Stimulated activated CD8-positive, alpha-beta memory T cell treated with anti-CD3 and anti-CD28 coated beads, Interleukin-4, amount 100 ng/mL, for 48 hours (primary cell): ENCODE data around the gene SH3BGRL3.
A peak's percentile ranks its signal among the peaks of the same experiment; 100 is the strongest.
"Not testable (repeated sequence)": the region's sequence is repeated elsewhere in the genome, so short reads cannot be mapped to it uniquely, and the experiment has no call there.

Source experiments
- DNase-seq: peaks from one replicate; pipeline ENCODE4 v3.0.0-alpha.2; 2020

SH3BGRL3 gene

DNA sequence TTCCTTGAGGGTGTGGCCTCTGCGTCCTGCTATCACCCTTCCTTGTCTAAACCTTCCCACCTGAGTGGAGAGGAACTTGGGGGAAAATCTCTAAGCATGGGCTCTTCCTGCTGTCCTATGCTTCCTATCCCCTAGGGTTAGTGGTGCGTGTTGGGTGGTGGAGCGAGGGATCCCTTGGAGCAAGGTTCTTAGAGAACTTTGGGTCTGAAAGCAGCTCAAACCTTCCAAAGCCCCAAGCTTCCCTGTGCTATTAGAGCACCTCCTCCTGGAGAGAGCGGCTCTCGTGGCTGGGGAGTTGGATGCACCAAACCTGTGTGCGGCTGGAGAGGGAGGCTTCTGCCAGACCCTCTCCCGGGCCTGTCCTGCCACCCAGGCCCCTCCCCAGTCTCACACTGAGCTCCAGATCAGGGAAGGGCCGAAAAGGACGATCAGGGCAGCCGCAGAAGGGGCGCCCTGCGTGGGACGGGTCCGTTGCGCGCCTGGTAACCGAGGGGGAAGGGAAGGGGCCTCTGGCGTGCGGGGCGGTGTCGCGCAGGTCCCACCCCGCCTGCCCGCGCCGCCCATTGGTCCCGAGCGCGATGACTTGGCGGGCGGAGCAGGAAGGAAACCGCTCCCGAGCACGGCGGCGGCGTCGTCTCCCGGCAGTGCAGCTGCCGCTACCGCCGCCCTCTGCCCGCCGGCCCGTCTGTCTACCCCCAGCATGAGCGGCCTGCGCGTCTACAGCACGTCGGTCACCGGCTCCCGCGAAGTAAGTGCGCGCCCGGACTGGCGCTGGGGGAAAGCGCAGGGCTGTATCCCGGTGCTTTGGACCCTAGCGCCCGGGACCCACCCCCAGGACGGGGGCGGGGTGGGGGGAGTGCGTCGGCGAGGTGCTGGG is at the start of gene SH3BGRL3:
Gene SH3BGRL3, plus strand, starts transcription at position 631 of the 877 bp plus-strand sequence. Its CDS starts 70 bp downstream, at position 701.
- peak; percentile 88 for DNase-seq

DNA sequence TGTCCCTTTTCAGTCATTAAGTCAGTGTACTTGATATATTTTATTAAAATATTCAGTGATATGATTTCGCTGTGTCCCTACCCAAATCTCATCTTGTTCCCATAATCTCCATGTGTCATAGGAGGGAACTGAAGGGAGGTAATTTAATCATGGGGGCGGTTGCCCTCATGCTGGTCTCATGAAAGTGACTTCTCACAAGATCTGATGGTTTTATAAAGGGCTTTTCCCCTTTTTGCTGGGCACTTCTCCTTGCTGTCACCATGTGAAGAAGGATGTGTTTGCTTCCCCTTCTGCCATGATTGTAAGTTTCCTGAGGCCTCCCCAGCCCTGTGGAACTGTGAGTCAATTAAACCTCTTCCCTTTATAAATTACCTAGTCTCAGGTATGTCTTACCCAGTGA is 49.2 kb upstream of the SH3BGRL3 start:
- not testable (repeated sequence) for DNase-seq

DNA sequence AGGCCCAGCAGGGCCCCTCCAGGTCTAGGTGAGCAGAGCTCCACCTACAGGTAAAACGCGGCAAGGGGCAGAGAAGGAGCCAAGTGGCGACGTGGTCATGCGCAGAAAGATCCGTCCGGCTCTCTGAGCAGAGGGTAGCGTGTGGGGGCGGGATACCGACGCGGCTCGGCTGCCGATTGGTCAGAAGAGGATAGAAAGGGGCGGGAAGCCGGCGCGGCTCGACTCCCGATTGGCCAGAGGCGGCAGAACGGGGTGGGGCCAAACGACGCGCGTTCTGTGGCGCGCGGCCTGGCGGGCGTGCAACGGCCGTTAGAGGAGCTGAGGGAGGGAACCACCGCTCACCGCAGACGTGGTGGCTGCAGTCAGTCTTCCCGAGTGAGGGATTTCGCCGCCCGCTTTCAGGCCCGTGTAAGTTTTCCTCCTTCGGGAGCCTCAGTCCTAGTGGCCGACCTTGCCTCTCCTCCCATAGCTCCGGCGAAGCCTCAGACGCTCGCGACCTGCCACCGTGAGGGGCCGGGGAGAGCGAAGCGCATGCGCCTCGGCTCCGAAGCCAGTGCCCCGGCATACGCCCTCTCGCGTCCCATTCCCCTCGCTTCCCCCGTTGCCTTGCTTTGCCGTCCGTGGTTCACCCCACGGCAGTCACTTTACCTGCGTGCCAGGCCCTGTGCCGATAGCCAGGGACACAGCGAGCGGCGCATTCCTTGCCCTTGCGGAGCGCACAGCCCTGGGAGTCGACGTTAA is 45.8 kb upstream of the SH3BGRL3 start, which contains the start of gene CEP85:
Gene CEP85, plus strand, starts transcription at position 298 of the 741 bp plus-strand sequence. CDS start 5,584 bp downstream, outside the sequence.
- DNase-seq, result peak; percentile 99

DNA sequence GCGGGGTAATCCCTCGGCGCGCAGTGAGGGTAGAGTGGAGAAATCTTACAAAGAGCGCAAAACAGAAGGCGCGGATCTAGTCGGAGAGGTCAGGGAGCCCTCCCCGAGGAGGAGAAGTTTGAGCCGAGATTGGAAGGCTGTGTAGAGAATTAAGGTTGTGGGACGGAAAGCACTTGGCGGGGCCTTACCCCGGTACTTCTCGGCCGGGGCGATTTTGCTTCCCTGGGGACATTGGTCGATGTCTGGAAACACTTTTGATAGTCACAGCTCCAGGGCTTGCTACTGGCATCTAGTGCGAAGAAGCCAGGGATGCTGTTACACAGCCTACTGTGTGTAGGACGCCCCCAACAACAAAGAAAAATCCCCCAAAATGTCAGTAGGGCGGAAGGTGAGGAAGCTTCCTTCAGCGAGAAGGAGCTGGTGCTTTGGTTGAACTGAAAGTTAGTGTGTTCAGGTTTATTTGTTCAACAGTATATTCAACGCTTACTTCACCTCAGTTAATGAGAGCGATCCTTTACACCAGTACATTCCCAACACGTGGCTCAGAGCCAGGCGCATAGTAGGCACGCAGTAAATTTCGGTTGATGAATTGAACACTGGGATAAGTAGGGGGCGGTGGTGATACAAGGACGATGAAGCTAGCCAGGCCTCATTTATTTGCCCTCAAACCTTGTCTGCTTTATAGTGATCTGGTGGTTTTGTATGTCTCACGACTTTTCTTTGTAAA is 45.1 kb upstream of the SH3BGRL3 start:
- peak; percentile 31 for DNase-seq

DNA sequence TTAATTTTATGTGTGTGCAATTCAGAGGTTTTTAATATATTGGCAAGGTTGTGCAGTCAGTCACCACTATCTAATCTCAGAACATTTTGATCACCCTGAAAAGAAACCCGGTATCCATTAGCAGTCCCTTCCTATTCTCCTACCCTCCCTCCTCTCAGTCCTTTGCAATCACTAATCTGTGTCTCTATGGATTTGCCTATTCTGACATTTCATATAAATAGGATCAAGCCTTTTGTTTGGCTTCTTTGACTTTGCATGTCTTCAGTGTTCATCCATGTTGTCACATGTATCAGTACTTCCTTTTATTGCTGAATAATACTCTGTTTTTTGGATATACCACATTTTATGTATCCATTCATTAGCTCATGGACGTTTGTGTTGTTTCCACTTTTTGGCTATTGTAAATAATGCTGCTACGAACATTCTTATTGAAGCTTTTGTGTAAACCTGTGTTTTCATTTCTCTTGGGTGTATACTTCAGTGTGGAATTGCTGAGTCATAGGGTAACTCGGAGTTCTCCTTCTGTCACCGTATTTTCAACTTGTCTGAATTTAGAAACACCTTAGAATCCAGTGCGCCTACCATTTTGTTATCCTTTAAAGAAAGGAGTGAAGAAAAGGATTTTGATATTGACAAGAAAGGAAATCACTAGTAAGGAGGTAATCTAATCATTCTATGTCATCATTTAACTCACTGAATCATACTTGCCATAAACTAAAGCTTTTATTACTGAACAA is 42.5 kb upstream of the SH3BGRL3 start:
- no peak for DNase-seq

DNA sequence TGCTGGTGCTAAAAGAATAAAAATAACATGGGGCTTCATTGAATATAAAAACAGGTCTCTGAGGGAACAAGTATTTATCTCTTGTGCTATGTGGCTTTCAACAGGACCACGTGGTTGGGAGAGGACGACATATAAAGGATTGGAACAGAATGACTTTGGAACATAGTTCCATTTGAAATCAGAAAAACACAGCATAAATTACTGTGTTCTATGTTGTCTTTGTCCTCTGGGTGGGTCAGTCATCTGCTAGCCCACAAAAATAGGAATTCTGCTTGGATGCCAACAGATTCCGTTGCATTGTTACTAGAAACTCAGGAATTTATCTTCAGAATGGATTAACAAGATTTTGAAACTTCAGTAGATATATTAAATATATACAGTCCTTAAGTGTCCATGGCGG is 40.0 kb upstream of the SH3BGRL3 start:
- DNase-seq, result no peak

DNA sequence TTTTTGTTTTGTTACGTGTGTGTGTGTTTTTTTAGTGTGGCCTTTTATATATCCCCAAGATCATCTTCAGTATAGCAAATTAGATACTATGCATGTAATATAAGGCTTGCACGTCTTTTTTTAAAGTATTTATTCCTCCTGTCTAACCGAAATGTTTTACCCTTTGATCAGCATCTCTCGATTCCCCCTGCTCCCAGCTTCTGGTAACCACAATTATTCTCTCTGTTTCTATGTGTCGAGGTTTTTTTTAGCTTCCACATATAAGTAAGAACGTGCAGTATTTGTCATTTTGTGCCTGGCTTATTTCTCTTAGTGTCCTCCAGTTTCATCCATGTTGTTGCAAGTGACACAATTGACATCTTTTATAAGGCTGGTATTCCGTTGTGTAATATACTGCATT is 27.2 kb upstream of the SH3BGRL3 start:
- no peak for DNase-seq

- DNase-seq, result no peak
Observed at GRCh38 chr1:26254404-26254803, 25.5 kb upstream of the SH3BGRL3 start.

DNA sequence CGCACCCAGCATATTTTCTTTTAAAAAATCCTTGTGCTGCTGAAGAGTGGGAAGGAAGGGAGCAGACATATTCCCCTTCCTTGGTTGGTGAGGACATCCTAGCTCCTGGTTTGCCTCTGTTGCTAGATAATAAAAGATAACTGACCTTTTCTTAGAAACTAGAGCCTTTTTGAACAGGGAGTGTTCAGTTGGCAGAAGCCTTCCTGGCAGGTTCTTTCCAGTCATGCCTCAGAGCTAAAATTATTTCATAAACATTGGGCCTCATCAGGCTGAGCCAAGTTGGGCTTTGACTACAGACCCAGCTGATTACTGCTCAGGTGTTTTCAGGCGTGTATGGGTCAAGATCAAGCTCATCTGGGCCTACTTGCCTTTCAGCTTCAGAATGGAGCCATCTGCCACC is 22.7 kb upstream of the SH3BGRL3 start:
- no peak for DNase-seq

DNA sequence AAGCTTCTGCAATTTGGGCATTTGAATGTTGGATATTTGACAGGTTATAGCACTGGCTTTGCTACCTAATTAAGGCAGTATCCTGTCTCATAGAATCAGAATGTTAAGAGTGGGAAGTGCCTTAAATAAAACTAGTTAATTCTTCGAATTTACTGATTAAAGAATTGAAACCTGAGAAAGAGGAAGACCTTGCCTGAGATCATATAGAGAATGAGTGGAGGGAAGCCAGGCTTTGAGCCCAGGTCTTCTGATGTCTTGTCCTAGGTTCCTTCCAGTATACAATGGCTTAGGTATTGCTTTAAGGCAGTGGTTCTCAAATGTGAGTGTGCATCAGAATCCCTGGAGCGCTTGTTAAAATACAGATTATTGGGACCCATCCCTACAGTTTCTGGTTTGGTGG is 20.9 kb upstream of the SH3BGRL3 start:
- DNase-seq, result no peak

DNA sequence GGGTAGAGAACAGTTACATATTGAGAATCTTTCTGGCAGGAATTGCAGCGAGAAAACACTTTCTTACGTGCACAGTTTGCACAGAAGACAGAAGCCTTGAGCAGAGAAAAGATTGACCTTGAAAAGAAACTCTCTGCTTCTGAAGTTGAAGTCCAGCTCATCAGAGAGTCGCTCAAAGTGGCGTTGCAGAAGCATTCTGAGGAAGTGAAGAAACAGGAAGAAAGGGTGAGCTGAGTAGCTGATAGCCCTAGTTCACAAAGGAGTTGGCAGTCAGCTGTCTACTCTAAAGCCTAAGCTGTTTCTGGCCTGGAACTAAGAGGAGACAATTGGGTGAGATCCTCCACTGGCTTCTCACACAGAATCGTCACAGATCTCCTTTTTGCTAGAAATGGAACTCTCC is 20.3 kb upstream of the SH3BGRL3 start:
- DNase-seq, result no peak

GRCh38 chr1:26263212-26263611 is 16.7 kb upstream of the SH3BGRL3 start:
- no peak for DNase-seq

DNA sequence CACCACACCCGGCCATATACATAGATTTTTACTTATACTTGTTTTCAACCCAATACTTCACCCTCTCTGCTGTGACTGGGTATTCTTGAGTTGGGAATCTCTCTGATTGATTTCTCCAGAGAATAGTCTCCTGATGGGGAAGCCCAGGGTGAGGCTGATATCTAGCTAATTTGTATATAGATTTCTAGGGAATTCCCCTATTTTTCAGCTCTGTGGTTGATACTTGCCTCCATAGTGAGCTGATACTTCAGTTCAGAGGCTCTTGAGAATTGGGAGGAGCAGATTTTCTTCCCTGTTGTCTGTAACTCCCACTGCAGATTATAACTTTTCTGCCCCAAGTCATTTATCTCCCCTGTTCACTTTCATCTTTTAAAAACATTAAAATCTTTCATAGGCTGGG is 14.5 kb upstream of the SH3BGRL3 start:
- no peak for DNase-seq

GRCh38 chr1:26268290-26269197 is 11.3 kb upstream of the SH3BGRL3 start:
- DNase-seq, result no peak

GRCh38 chr1:26269198-26269550 is 10.7 kb upstream of the SH3BGRL3 start:
- DNase-seq, result no peak

GRCh38 chr1:26274801-26275425 is 5.0 kb upstream of the SH3BGRL3 start:
- peak; percentile 47 for DNase-seq

DNA sequence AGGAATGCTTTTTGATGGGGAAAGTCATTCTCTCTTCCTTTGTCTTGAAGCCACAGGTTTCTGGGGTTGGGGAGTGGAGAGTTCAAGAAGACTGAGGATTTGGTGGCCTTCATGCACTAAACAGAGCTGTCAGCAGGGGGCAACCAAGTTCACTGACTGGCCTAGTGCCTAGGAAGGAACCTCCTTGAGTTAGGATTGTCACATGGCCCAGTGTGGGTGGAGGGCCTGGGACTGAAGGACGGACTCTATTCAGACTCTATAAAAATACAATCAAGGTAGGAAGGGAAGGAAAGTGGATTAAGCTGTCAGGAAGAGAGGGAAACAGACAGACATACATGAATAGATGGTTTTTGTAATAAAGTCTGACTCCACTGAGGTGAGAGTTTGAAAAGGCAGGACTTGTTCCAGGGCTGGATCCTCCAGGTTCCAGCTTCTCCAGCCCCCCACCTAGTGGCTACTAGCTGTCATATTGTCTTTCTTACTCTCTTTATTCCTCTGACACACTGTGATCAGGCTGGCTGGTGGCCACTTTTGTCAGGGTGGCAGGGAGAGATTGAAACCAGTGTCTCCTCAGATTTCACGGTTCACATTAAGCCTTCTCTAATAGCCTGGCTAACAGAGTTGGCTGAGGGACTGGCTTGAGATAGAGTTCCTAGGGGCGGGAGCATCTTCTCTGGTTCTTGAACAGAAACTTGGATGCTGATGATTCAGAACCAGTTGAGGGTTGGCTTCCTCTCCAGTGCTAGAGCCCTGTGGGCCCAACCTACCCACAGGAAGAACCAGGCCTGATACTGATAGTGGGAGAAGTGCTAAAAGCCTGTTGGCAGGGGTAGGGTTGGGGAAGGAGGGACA is 4.1 kb upstream of the SH3BGRL3 start:
- DNase-seq, result peak; percentile 89

- DNase-seq, result no peak
Observed at GRCh38 chr1:26276432-26276838, 3.5 kb upstream of the SH3BGRL3 start.

GRCh38 chr1:26277261-26277661 is 2.6 kb upstream of the SH3BGRL3 start:
- DNase-seq, result no peak

- DNase-seq, result no peak
Observed at GRCh38 chr1:26277719-26278118, 2.2 kb upstream of the SH3BGRL3 start.
